Measurements from ENCODE around the gene RAB40C.

The RAB40C gene

DNA sequence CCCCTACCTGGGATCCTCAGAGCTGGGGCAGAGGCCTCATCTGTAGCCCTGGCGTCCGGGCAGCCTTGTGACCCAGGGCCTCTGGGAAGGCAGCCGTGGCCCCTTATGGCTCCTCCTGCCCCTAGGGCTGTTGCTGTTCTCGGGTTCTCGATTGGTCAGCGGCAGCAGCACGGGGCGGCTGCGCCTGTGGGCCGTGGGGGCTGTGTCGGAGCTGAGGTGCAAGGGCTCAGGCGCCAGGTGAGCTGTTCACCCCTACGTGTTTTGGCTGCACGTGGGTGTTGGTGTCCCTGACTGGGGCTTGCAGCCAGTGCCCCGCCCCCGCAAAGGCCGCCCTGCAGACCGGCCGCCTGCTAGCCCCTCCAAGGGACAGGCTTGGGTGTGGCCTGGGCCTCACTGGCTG lies 72.2 kb downstream of the RAB40C start:
- DNase-seq (ENCODE audit: insufficient read length, low spot score) (no peak), FAIRE-seq (no peak)

DNA sequence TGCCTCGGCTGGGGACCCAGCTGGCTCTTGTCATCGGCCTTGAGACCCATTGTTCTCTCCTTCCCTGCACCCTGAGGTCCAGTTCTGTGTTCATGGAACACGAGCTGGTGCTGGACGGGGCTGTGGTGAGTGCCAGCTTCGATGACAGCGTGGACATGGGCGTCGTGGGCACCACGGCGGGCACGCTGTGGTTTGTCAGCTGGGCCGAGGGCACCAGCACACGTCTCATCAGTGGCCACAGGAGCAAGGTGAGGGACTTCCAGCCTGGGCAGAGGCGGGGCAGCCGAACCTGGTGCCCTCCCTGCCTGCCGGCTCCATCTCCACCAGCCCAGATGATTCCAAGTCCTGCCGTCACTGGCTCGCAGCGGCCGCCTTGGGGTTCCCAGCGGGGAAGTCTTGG lies 72.7 kb downstream of the RAB40C start:
- DNase-seq (ENCODE audit: insufficient read length, low spot score) (no peak), FAIRE-seq (no peak)
- no peak for TF ChIP-seq POLR2A (IDR thresholded peaks at IDR 0.05; ENCODE audit: low read depth, low read length)

More for the DNA sequence above, 72.2 kb downstream of the RAB40C start:
- no peak for TF ChIP-seq POLR2A (IDR thresholded peaks at IDR 0.05; ENCODE audit: low read depth, low read length)

DNA sequence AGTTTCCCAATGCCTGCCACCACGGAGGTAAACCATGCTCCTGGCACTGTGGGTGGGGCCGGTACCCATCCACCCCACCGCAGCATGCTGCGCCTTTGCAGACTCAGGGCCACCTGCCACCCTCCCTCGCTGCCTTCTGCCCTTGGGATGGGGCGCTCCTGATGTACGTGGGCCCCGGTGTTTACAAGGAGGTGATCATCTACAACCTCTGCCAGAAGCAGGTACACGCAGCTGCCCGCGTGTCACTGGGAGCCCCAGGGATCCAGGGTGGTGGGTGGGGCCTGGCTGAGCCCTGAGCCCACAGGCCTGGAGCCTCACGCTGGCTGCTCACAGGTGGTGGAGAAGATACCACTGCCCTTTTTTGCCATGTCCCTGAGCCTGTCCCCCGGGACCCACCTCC lies 76.7 kb downstream of the RAB40C start:
- DNase-seq (ENCODE audit: insufficient read length, low spot score), result no peak
- no peak for TF ChIP-seq POLR2A (IDR thresholded peaks at IDR 0.05; ENCODE audit: low read depth, low read length)
- FAIRE-seq, result no peak

DNA sequence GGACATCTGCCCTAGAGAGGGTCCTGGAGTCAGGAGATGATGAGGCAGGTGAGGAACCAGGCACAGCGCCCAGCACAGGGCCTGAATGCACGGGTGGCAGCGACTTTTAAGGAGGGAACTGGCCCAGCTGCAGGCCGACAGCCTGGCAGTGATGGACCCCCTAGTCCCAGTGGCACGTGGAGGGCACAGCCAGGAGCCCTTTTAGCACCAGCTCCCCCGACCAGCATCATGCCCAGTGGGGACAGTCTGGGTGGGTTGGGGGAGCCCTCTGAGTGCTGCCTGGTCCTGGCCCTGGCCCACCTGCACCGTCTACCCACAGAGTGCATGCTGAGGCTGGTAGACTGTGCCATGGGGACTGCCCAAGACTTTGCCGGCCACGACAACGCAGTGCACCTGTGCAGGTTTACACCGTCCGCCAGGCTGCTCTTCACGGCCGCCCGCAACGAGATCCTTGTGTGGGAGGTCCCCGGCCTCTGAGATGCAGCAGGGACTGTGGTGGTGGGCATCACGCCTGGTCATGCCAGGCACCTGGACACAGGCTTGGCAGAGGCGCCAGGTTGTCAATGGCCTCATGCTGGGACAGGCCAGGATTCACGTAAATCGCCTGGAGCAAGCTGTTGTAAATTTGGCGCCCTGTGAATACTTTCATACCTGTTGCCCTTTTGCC lies 77.4 kb downstream of the RAB40C start:
- no peak for FAIRE-seq
- TF ChIP-seq POLR2A (IDR thresholded peaks at IDR 0.05; ENCODE audit: low read depth, low read length), result no peak

DNA sequence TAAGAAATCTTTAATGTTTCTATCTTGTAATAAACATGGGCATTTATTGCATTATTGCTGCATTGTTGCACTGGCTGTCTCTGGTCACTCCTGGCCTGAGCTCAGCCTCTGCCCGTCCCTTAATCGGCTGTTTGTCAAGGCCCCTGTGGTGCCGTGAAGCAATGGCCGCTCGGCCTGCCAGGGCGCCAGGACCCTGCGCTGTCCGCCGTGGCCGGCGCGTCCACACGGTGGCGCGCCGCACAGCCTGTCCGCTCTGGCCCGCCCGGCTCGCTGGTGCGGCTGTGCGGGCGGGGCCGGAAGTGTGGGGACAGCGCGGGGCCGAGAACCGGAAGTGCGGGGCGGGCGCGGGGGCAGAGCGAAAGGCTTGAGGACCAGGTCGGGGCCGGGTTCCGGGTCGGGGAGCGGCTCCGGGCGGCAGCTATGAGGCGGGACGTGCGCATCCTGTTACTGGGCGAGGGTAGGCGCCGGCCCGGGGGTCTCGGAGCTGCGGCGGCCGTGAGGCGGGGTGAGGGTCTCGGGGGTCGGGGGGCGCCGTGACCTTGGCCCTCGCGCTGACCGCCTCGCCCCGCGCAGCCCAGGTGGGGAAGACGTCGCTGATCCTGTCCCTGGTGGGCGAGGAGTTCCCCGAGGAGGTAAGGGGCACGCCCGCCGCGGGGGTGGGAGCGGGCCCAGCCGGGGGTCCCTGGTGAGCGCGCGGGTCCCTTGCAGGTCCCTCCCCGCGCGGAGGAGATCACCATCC lies 78.1 kb downstream of the RAB40C start, which contains the start of gene RHOT2:
RHOT2 (plus strand) TSS at position 353 of the 739 bp plus-strand sequence; CDS start at position 421, 68 bp downstream.
- FAIRE-seq, result no peak
- peak; percentile 95 for DNase-seq (ENCODE audit: insufficient read length, low spot score)
- peak; percentile 81 for TF ChIP-seq POLR2A (IDR thresholded peaks at IDR 0.05; ENCODE audit: low read depth, low read length)

More for the DNA sequence above, 77.4 kb downstream of the RAB40C start:
- DNase-seq (ENCODE audit: insufficient read length, low spot score), result no peak

DNA sequence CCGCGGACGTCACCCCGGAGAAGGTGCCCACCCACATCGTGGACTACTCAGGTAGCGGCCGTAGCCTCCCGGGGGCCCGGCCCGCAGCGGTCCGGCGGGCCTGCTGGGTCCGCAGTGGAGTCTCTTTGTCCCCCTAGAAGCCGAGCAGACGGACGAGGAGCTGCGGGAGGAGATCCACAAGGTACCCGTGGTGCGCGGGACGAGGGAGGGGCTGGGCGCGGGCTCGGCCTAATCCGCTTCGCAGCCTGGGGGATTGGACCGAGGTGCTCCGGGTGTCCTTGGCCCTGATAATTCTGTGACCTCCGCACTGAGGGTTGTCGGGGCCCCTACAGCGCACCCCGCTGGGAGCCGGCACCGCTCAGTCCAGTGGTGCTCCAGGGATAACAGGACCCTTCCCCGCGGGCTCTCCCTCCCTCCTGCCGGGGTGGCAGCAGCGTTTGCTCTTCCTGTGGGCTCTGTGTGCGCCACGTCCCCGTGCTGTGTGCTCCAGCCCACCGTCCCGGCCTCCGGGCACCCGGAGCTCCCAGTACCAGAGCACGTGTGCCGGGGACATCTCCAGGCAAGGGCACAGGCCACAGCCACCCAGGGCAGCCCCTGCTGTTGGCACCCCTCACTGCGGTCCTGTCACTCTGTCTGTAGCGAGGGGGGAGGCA lies 78.8 kb downstream of the RAB40C start:
- DNase-seq (ENCODE audit: insufficient read length, low spot score), result no peak
- FAIRE-seq, result no peak
- no peak for TF ChIP-seq POLR2A (IDR thresholded peaks at IDR 0.05; ENCODE audit: low read depth, low read length)

DNA sequence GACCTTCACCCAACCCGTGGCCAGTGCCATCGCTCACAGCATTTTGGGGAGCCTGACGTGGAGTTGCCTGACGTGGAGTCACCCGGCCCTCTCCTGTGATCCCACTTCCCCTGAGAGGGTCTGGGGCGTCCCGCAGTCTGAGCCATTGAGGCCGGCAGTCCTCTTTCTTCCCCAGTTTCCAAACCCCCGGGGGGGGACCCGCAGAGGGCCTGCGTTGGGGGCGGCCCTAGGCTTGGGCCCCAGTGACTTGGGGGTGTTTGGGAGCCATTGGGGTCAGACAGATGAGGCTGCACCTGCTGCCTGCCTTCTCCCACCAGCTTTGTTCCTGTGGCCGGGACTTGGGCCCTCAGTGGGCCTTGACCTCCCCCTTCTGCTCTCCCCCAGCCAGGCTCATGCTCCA lies 79.8 kb downstream of the RAB40C start:
- no peak for FAIRE-seq

DNA sequence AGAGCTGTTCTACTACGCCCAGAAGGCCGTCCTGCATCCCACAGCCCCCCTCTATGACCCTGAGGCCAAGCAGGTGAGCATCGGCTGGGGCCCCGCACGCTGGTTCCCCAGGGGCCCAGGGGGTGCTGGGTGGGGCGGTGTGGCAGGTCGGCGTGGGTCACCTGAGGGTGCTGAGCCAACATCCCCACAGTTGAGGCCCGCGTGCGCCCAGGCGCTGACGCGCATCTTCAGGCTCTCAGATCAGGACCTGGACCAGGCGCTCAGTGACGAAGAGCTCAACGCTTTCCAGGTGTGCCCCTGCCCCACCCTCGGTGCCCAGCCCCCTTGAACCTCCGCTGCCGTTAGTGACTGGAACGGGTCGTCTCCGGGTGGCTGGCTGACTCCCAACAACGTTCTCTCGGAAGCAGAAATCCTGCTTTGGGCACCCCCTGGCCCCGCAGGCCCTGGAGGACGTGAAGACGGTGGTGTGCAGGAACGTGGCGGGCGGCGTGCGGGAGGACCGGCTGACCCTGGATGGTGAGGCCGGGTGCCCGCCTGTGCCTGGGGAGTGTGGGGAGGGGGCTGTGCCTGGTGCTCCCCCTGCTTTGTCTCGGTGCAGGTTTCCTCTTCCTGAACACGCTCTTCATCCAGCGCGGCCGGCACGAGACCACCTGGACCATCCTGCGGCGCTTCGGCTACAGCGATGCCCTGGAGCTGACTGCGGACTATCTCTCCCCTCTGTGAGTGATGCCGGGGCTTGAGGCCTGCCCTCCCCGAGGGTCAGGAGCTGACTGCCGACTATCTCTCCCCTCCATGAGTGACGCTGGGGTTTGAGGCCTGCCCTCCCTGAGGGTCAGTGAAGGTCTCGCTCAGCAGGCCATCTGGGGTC lies 80.9 kb downstream of the RAB40C start:
- TF ChIP-seq POLR2A (IDR thresholded peaks at IDR 0.05; ENCODE audit: low read depth, low read length), result no peak
- DNase-seq (ENCODE audit: insufficient read length, low spot score) (no peak), FAIRE-seq (no peak)

More for the DNA sequence above, 79.8 kb downstream of the RAB40C start:
- no peak for TF ChIP-seq POLR2A (IDR thresholded peaks at IDR 0.05; ENCODE audit: low read depth, low read length)
- DNase-seq (ENCODE audit: insufficient read length, low spot score), result no peak

DNA sequence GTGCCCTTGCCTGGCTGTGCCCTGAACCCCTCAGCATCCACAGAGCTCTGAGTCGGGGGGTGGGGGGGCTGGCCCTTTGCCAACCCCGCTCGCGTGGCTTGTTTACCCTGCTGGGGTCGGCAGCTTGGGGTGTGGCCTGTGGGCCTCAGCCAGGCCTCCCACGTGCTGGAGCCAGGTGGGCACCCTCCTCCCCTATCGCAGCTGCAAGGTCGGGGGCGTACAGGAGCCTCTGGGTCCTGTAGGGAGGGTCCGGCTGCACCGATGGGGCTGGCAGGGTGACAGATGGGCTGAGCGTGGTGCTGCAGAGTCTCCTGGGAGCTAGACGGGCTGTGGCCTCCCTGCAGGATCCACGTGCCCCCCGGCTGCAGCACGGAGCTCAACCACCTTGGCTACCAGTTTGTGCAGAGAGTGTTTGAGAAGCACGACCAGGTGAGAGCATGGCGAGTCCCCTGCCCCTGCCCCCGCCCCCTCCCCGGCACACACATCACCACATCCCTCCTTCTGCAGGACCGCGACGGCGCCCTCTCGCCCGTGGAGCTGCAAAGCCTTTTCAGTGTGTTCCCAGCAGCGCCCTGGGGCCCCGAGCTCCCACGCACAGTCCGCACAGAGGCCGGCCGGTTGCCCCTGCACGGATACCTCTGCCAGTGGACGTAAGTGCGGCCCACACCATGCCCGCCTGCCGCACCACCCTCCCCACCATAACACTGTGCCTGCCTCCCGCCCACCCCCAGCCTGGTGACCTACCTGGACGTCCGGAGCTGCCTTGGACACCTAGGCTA lies 81.7 kb downstream of the RAB40C start:
- no peak for FAIRE-seq
- TF ChIP-seq POLR2A (IDR thresholded peaks at IDR 0.05; ENCODE audit: low read depth, low read length), result no peak
- no peak for DNase-seq (ENCODE audit: insufficient read length, low spot score)

DNA sequence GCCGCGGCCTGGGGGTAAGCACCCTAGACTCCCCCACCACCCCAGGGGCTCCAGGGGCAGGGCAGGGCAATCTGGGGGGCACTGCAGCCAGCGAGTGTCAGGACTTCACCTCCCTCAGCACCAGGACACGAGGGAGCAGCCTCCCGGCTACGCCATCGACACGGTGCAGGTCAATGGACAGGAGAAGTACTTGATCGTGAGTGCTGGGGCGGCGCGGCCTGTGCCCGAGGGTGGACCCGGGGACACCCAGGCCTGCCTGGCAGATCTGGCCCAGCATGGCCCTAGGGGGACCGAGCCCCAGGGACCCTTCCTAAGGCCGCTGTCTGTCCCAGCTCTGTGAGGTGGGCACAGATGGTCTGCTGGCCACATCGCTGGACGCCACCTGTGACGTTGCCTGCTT lies 82.5 kb downstream of the RAB40C start:
- FAIRE-seq (no peak), DNase-seq (ENCODE audit: insufficient read length, low spot score) (no peak)
- no peak for TF ChIP-seq POLR2A (IDR thresholded peaks at IDR 0.05; ENCODE audit: low read depth, low read length)

DNA sequence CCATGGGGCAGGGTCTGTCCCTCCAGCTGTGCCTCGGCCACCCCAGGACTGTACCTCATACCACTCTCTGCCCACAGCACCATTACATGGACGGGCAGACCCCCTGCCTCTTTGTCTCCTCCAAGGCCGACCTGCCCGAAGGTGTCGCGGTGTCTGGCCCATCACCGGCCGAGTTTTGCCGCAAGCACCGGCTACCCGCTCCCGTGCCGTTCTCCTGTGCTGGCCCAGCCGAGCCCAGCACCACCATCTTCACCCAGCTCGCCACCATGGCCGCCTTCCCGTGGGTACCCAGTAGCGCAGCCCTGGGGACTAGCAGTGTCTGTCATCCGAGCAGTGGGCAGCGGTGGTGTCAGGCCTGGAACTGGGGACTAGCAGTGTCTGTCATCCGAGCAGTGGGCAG lies 83.0 kb downstream of the RAB40C start:
- DNase-seq (ENCODE audit: insufficient read length, low spot score), result no peak
- TF ChIP-seq POLR2A (IDR thresholded peaks at IDR 0.05; ENCODE audit: low read depth, low read length), result no peak
- FAIRE-seq, result no peak

DNA sequence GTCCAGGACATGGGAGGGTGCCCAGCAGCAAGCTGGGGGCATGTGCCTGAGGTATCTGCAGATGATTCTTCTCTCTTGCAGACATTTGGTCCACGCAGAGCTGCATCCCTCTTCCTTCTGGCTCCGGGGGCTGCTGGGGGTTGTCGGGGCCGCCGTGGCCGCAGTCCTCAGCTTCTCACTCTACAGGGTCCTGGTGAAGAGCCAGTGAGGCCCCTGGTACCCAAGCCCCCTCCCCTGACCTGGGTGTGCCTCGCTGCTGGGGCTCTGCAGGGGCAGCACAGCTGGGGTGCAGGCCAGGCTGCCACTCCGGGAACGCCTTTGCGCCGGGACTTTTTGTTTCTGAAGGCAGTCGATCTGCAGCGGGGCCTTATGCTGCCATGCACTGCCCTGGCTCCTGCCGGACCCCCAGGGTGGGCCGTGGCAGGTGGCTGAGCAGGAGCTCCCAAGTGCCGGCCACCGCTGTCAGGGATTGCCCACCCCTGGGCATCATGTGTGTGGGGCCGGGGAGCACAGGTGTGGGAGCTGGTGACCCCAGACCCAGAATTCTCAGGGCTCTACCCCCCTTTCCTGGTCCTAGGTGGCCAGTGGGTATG lies 83.6 kb downstream of the RAB40C start:
- TF ChIP-seq POLR2A (IDR thresholded peaks at IDR 0.05; ENCODE audit: low read depth, low read length), result no peak
- FAIRE-seq (no peak), DNase-seq (ENCODE audit: insufficient read length, low spot score) (no peak)

Measured in H54 (cell line).